ENCODE results near the gene ADAMTSL4. TPM values are rescaled to one million over a fixed set of nuclear protein-coding genes. Genes with fewer than 3 reads are reported as not detected.

ADAMTSL4 gene
- total and polyA plus RNA-seq, 2 of the 8 experiments (the other 6 are each of a cell fraction or from before 2014, with no cell fraction given), result 4.2 to 5.4 TPM

DNA sequence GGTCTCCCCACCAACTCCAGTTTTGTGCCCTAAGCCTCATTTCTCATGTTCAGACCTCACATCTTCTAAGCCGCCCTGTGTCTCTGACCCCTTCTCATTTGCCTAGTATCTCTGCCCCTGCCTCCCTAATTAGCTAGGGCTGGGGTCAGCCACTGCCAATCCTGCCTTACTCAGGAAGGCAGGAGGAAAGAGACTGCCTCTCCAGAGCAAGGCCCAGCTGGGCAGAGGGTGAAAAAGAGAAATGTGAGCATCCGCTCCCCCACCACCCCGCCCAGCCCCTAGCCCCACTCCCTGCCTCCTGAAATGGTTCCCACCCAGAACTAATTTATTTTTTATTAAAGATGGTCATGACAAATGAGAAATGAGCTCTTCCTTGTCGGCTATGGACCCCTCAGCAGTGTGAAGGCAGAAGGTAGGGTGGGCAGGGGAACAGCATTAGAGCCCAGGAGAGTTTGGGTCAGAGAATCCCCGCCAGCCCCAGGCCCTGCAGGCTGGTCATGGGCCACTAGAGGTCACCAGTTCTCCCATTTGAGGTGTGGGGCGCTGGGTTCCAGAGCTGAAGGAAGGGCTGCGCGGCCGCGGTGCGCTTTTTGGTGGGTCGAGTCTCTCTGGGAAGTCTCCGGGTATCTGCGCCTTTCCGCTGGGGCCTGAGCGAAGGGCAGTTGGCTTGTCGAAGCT is 11.5 kb downstream of the ADAMTSL4 start:
- Histone ChIP-seq H4K5ac (ENCODE audit: insufficient read length, low read depth, low read length) (peak overlapping the region; percentile 65), H3K4me3 (ENCODE audit: extremely low read depth in 1 of 4, insufficient read depth in 2 of 4, low read depth in 3 of 4, low read length in 4 of 4) (peak overlapping the region; percentile 42 to 79 (median 70)), H3K4me2 (ENCODE audit: insufficient read depth in 1 of 2, low read depth in 2 of 2, low read length in 2 of 2) (peak overlapping the region; percentile 85 to 95), H3K27me3 (replicated peaks in 1 of 4; ENCODE audit: control insufficient read depth in 3 of 4, extremely low read depth in 1 of 4, insufficient read depth in 3 of 4, low read length in 3 of 4) (no peaks in the 10 kb centered on the region), H3K4ac (replicated peaks; ENCODE audit: insufficient read length, low read depth, low read length) (no peak overlapping the region), H3K36me3 (ENCODE audit: control insufficient read depth in 2 of 4, insufficient read depth in 4 of 4, low read length in 3 of 4) (peaks cover 0 to under 1% (median under 1%) of the 10 kb centered on the region in 4 experiments; a peak in 2 of 8 replicates), H3K9me3 (ENCODE audit: insufficient read depth in 2 of 2, low read depth in 1 of 2, low read length in 1 of 2) (no peaks in the 10 kb centered on the region), H3K27ac (ENCODE audit: low read depth, low read length) (peak overlapping the region; percentile 88; the same call in 1 of the 2 replicates), H3K23me2 (ENCODE audit: low read depth, low read length) (peaks cover 7% of the 10 kb centered on the region), H2BK12ac (ENCODE audit: low read depth, low read length) (peak overlapping the region; percentile 88), H4K91ac (replicated peaks; ENCODE audit: insufficient read length, low read length) (peak overlapping the region; percentile 39), H4K8ac (ENCODE audit: extremely low read depth, insufficient read depth, low read length) (peak overlapping the region; percentile 69), H3K79me1 (ENCODE audit: low read depth, low read length) (no peaks in the 10 kb centered on the region), H2AK5ac (ENCODE audit: low read depth, low read length) (0 out of 2 replicates have a peak overlapping the region, but pooled peaks have one; percentile 42), H3K4me1 (replicated peaks in 1 of 4; ENCODE audit: control insufficient read depth in 3 of 4, insufficient read depth in 4 of 4, low read length in 3 of 4) (peaks cover 11 to 23% (median 18%) of the 10 kb centered on the region in 4 experiments), H3K56ac (replicated peaks; ENCODE audit: insufficient read length, low read depth, low read length) (no peak overlapping the region), H2BK15ac (ENCODE audit: low read length) (peak overlapping the region; percentile 100; the same call in 1 of the 2 replicates), H2AFZ (ENCODE audit: low read length) (no peak overlapping the region), H2BK20ac (ENCODE audit: low read length) (0 out of 2 replicates have a peak overlapping the region, but pooled peaks have one; percentile 72), H2BK120ac (replicated peaks; ENCODE audit: low read depth, low read length) (peak overlapping the region; percentile 63), H3K79me2 (ENCODE audit: control insufficient read depth in 1 of 2, insufficient read depth in 2 of 2, low read length in 2 of 2) (peaks cover 0 to 32% of the 10 kb centered on the region in 2 experiments; a peak in 2 of 4 replicates), H3K14ac (ENCODE audit: insufficient read length) (no peak overlapping the region), H3K18ac (ENCODE audit: extremely low read depth, low read length) (peak overlapping the region; percentile 98), H2BK5ac (ENCODE audit: low read depth, low read length) (peak overlapping the region; percentile 97), H3K23ac (ENCODE audit: insufficient read length) (no peak overlapping the region), H4K20me1 (replicated peaks in 1 of 2; ENCODE audit: control insufficient read depth in 1 of 2, insufficient read depth in 2 of 2, low read length in 2 of 2) (peaks cover 0 to 2% of the 10 kb centered on the region in 2 experiments), H3K9ac (replicated peaks in 1 of 4; ENCODE audit: extremely low read depth in 1 of 4, low read depth in 3 of 4, low read length in 3 of 4) (peak overlapping the region in 3 of 4 experiments; percentile 37 to 78 (median 77); a peak in 5 of 7 replicates)
- ChIA-PET POLR2A (ENCODE audit: partially characterized antibody) (interaction anchor here (0.6 to 43.7 kb wide), 12 partner anchors 10 to 324 kb away, joined by 3 to 1380 read pairs (median 4); partner anchors contain the start of genes ADAMTSL4, ENSA, FALEC and HORMAD1), CTCF (ENCODE audit: partially characterized antibody) (interaction anchor here (0.6 to 13.7 kb wide), 49 partner anchors 11 to 433 kb away, joined by 3 to 210 read pairs (median 4); partner anchors contain the start of genes ADAMTSL4, CTSK, ENSA and FALEC)
- DNase-seq (ENCODE audit: low read depth in 1 of 2, low spot score in 2 of 2) (peak in 1 of 2 experiments; percentile 95), FAIRE-seq (no peak)
- 17% methylated on average over 16 of the region's 17 CpGs; no CpG with 5 or more reads in 1 of the 2 experiments for WGBS, 2 experiments (ENCODE audit: extremely low coverage in 1 of 2, insufficient coverage in 1 of 2, insufficient read length in 1 of 2, insufficient replicate concordance in 2 of 2, low coverage in 1 of 2, low lambda C conversion rate in 2 of 2, missing lambda C conversion rate in 1 of 2)
- TF ChIP-seq GTF2F1 (IDR thresholded peaks at IDR 0.05; ENCODE audit: borderline replicate concordance, low read depth, low read length), result no peak
- TF ChIP-seq E2F6 (IDR thresholded peaks at IDR 0.05), result no peak
- TF ChIP-seq RFX5 (IDR thresholded peaks at IDR 0.05; ENCODE audit: borderline replicate concordance, low read depth, low read length), result no peak
- TF ChIP-seq CBX5 (IDR thresholded peaks at IDR 0.05; ENCODE audit: low read depth, low read length), result no peak
- peak; percentile 80 to 89 for TF ChIP-seq RAD21 (IDR thresholded peaks at IDR 0.05 in 1 of 2, conservative IDR thresholded peaks at IDR 0.05 in 1 of 2; ENCODE audit: low read depth in 2 of 2, low read length in 2 of 2)
- TF ChIP-seq SRF (IDR thresholded peaks at IDR 0.05; ENCODE audit: low read depth, low read length), result no peak
- TF ChIP-seq CREB1 (IDR thresholded peaks at IDR 0.05), result peak; percentile 35; the same call in 1 of the 2 replicates
- no peak for TF ChIP-seq TAF7 (optimal IDR thresholded peaks at IDR 0.05; ENCODE audit: borderline replicate concordance, low read depth, low read length)
- TF ChIP-seq SP2 (IDR thresholded peaks at IDR 0.05; ENCODE audit: low read length), result no peak
